MM.1S (cell line): Measurements from ENCODE around the gene NCEH1.

Experiments
- DNase-seq: peaks from one replicate; pipeline ENCODE4 v3.0.0-alpha.2; 2015
- H2AFZ ChIP-seq: fragments of 300-600 bp; sonication (generic); 2 replicates; pipeline ENCODE4 v1.6.0; 2016; ENCODE audit warnings: antibody characterized with exemption, low read length
- H3F3A ChIP-seq: fragments of 300-600 bp; sonication (generic); 2 replicates; pipeline ENCODE4 v1.6.1; 2016; ENCODE audit warnings: mild to moderate bottlenecking, antibody characterized with exemption, low read length, moderate library complexity, mixed read lengths; ENCODE audit not compliant: insufficient read depth
- H3K27ac ChIP-seq: fragments of 300-600 bp; sonication (generic); 2 replicates; pipeline ENCODE4 v1.5.1; 2016; ENCODE audit warnings: mild to moderate bottlenecking, low read length
- H3K27me3 ChIP-seq: fragments of 300-600 bp; sonication (generic); replicated peaks from 2 replicates; pipeline ENCODE4 v1.6.0; 2016; ENCODE audit warnings: low read length; ENCODE audit not compliant: insufficient read depth
- H3K36me3 ChIP-seq: fragments of 300-600 bp; sonication (generic); replicated peaks from 2 replicates; pipeline ENCODE4 v1.6.1; 2016; ENCODE audit warnings: mild to moderate bottlenecking, low read length, mixed read lengths; ENCODE audit not compliant: insufficient read depth
- H3K4me1 ChIP-seq: fragments of 300-600 bp; sonication (generic); 2 replicates; pipeline ENCODE4 v1.6.1; 2016; ENCODE audit warnings: low read length, mixed read lengths
- H3K4me2 ChIP-seq: fragments of 300-600 bp; sonication (generic); 2 replicates; pipeline ENCODE4 v1.6.0; 2016; ENCODE audit warnings: low read depth, low read length
- H3K4me3 ChIP-seq: fragments of 300-600 bp; sonication (generic); 2 replicates; pipeline ENCODE4 v1.5.1; 2016; ENCODE audit warnings: low read length, mixed read lengths
- H3K79me2 ChIP-seq: fragments of 300-600 bp; sonication (generic); 2 replicates; pipeline ENCODE4 v1.6.1; 2016; ENCODE audit warnings: mixed run types, low read length, mixed read lengths
- H3K9ac ChIP-seq: fragments of 300-600 bp; sonication (generic); 2 replicates; pipeline ENCODE4 v1.6.1; 2016; ENCODE audit warnings: low read length, mixed read lengths
- H3K9me2 ChIP-seq: fragments of 300-600 bp; sonication (generic); replicated peaks from 2 replicates; pipeline ENCODE4 v1.6.1; 2016; ENCODE audit warnings: mild to moderate bottlenecking, low read length, mixed read lengths; ENCODE audit not compliant: insufficient read depth
- H3K9me3 ChIP-seq: fragments of 300-600 bp; sonication (generic); replicated peaks from 2 replicates; pipeline ENCODE4 v1.6.1; 2016; ENCODE audit warnings: mild to moderate bottlenecking, low read length, mixed read lengths; ENCODE audit not compliant: insufficient read depth
- H4K20me1 ChIP-seq: fragments of 300-600 bp; sonication (generic); 2 replicates; pipeline ENCODE4 v1.6.1; 2016; ENCODE audit warnings: mild to moderate bottlenecking, low read length, moderate library complexity, mixed read lengths; ENCODE audit not compliant: insufficient read depth
- CTCF ChIP-seq: fragments of 300-600 bp; sonication (generic); IDR thresholded peaks from 2 replicates; pipeline ENCODE4 v1.5.1; 2016; ENCODE audit warnings: antibody characterized with exemption, low read length, mixed read lengths
- EZH2 ChIP-seq: fragments of 300-600 bp; sonication (generic); optimal IDR thresholded peaks from 2 replicates; pipeline ENCODE3; 2017; ENCODE audit warnings: low read depth, mild to moderate bottlenecking, antibody characterized with exemption, low read length, mixed read lengths
- EZH2phosphoT487 ChIP-seq: fragments of 300-600 bp; sonication (generic); IDR thresholded peaks from 2 replicates; pipeline ENCODE4 v1.6.1; 2018; ENCODE audit warnings: antibody characterized with exemption, low read length

NCEH1 gene

GRCh38 chr3:172629470-172629869, 81.4 kb downstream of the NCEH1 start:
- TF ChIP-seq CTCF (no peak), EZH2phosphoT487 (no peak), EZH2 (no peak)
- DNase-seq = no peak
- Histone ChIP-seq H3K4me3 (no peak overlapping the region), H3K9ac (no peak overlapping the region), H3K4me2 (no peak overlapping the region), H2AFZ (no peak overlapping the region), H3F3A (no peaks in the 10 kb centered on the region), H3K27me3 (no peaks in the 10 kb centered on the region), H3K79me2 (no peaks in the 10 kb centered on the region), H3K27ac (no peak overlapping the region), H3K9me3 (no peaks in the 10 kb centered on the region), H4K20me1 (no peaks in the 10 kb centered on the region), H3K9me2 (no peaks in the 10 kb centered on the region), H3K36me3 (no peaks in the 10 kb centered on the region), H3K4me1 (no peaks in the 10 kb centered on the region)

- TF ChIP-seq EZH2phosphoT487 = no peak
- no peak for TF ChIP-seq EZH2
- TF ChIP-seq CTCF = no peak
- no peak for DNase-seq
- Histone ChIP-seq H3K4me1 (no peaks in the 10 kb centered on the region), H3K27me3 (no peaks in the 10 kb centered on the region), H4K20me1 (no peaks in the 10 kb centered on the region), H3K4me3 (no peak overlapping the region), H3K9me2 (no peaks in the 10 kb centered on the region), H3K4me2 (no peak overlapping the region), H3K36me3 (no peaks in the 10 kb centered on the region), H3F3A (no peaks in the 10 kb centered on the region), H2AFZ (no peak overlapping the region), H3K9ac (no peak overlapping the region), H3K9me3 (no peaks in the 10 kb centered on the region), H3K27ac (no peak overlapping the region), H3K79me2 (no peaks in the 10 kb centered on the region)
Observed at GRCh38 chr3:172627057-172627809, 83.6 kb downstream of the NCEH1 start.

- DNase-seq = no peak
Observed at GRCh38 chr3:172626021-172626640, 84.7 kb downstream of the NCEH1 start.

More at GRCh38 chr3:172626021-172626640, 84.7 kb downstream of the NCEH1 start:
- no peak for TF ChIP-seq EZH2phosphoT487
- TF ChIP-seq EZH2 = no peak
- no peak for TF ChIP-seq CTCF
- Histone ChIP-seq H3K9ac (no peak overlapping the region), H3K4me3 (no peak overlapping the region), H3K27me3 (no peaks in the 10 kb centered on the region), H3K4me1 (no peaks in the 10 kb centered on the region), H3K9me3 (no peaks in the 10 kb centered on the region), H3K79me2 (no peaks in the 10 kb centered on the region), H4K20me1 (no peaks in the 10 kb centered on the region), H3F3A (no peaks in the 10 kb centered on the region), H3K4me2 (no peak overlapping the region), H2AFZ (no peak overlapping the region), H3K27ac (no peak overlapping the region), H3K36me3 (no peaks in the 10 kb centered on the region), H3K9me2 (no peaks in the 10 kb centered on the region)
